Measurements from ENCODE around the gene PDRG1.

GRCh38 chr20:31896049-31896448 is 55.8 kb downstream of the PDRG1 start:
- TF ChIP-seq ESRRA (IDR thresholded peaks at IDR 0.05; ENCODE audit: borderline replicate concordance, low read length) = no peak
- no peak for TF ChIP-seq CHD4 (IDR thresholded peaks at IDR 0.05; ENCODE audit: borderline replicate concordance)
- TF ChIP-seq CTCF (IDR thresholded peaks at IDR 0.05) = no peak
- no peak for TF ChIP-seq CEBPB (IDR thresholded peaks at IDR 0.05)
- TF ChIP-seq POLR2A (IDR thresholded peaks at IDR 0.05; ENCODE audit: low read length) = no peak
- TF ChIP-seq PHF8 (IDR thresholded peaks at IDR 0.05; ENCODE audit: borderline replicate concordance, low read depth) = no peak
- no peak for TF ChIP-seq HOXA7 (CRISPR knock-in tag; IDR thresholded peaks at IDR 0.05)
- no peak for TF ChIP-seq MAFK (IDR thresholded peaks at IDR 0.05; ENCODE audit: partially characterized antibody)
- no peak for TF ChIP-seq TP53 (CRISPR knock-in tag; IDR thresholded peaks at IDR 0.05)
